IPS-NIHi11 (cell line): Measurements from ENCODE around the gene LHFPL3.
"Not testable (repeated sequence)": the region's sequence is repeated elsewhere in the genome, so short reads cannot be mapped to it uniquely, and the experiment has no call there.

Experiments used
- DNase-seq: peaks from one replicate; pipeline ENCODE4 v3.0.0; 2012; ENCODE audit warnings: mixed read lengths, low spot score

Gene LHFPL3

DNA sequence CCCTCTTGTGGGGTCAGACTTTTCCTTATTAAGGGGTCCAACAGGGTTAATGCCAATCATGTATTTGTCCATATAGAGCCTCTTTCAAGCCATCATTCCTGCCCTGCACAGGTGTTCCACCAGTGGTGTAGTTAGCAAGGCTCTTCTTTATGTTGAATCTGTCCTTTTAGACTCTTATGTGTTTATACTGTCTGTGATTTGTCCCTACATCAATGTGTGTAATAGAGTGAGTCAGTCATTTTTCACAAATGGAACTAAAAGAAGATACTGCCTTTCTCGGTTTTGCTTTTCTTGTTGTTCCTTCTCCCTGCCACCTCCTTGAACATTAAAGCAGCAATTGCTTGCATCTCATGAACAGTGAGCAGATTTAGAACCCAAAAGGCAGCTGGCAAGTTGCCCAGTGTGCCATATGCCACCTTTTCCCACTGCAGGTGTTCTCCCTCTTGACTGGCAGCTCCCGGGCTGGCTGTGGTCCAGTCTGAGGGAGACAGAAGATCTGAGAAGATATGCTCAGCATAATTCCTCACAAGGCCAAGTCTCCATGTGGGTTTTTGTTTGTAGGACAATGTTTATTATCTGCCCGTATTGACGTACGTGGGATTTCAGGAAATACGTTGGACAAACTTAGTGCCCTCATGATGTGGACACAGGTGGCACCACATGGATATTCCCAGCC lies 154.1 kb downstream of the LHFPL3 start:
- no peak for DNase-seq

GRCh38 chr7:104486931-104487330 lies 158.5 kb downstream of the LHFPL3 start:
- no peak for DNase-seq

GRCh38 chr7:104487642-104488041 lies 159.2 kb downstream of the LHFPL3 start:
- DNase-seq = no peak

- DNase-seq = no peak
These were observed 169.1 kb downstream of the LHFPL3 start for GRCh38 chr7:104497379-104497967.

DNA sequence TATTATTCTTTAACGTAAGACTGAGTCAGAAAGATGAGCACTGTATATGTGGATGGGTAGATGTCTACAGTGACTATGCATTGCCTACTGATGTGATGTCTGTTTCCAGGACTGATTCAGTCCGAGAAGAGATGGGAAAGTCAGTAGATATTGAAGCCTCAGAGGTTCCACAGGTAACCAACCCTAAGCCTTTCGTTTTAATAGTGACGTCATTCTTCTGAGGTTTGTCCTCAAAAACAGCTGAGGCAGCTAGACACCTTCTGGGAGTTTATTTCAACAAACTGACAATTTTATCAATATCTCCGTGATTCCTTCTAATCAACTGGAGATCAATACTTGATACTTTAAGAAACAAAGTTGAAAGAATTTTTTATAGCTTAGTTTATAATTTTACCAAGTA lies 171.6 kb downstream of the LHFPL3 start:
- DNase-seq = no peak

DNA sequence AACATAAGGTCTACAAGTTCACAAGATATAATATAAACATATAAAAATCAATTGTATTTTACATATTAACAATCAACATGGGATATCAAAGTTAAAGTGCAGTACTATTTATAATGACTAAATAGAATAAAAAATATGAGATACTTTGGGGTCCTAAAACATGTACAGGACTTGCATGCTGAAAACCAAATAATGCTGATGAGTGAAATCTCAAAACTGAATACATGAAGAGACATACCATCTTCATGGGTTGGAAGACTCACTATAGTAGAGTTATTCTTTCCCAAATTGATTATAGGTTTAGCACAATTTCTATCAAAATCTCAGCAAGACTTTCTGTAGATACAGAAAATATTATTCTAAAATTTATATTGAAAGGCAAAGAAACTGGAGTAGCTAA lies 181.5 kb downstream of the LHFPL3 start:
- no peak for DNase-seq

DNA sequence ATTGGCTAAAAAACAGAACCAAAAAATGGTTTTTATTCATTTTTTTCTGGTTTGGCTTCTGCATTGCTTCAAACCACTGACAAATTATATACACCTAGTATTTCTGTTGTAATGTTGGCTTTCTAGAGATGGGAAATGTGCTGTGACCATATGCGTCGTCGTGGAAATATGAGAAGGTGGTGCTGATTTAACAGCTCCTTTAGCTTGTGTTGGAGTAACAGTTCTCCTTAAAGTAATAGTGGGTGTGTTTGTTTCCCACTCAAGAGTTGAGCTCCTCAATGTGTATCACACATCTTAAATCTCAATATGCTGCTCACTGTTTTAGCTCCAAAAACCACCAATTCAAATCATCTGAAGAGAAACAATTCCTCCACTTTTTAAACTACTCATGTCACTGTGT lies 196.4 kb downstream of the LHFPL3 start:
- no peak for DNase-seq

- DNase-seq = no peak
These were observed 199.7 kb downstream of the LHFPL3 start for GRCh38 chr7:104528142-104528541.

DNA sequence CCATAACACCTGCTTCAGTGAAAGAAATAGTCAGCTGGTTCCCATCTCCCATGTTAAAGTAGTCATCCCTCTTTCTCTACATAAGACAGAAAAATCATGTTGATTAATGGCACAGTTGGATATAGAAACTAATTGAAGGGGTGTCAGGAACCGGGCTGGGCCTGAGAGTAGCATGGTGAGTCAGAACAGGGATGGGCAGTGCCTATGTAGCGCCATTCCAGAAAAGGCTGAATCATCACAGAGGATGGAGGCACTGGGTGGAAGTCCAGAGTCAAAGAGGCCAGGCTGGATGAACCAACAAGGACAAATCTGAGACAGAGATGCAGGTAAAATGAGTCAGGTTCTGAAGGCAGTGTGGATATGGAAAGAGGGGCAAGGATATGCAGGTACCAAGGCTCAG lies 201.2 kb downstream of the LHFPL3 start:
- DNase-seq = no peak

GRCh38 chr7:104530251-104530650 lies 201.8 kb downstream of the LHFPL3 start:
- DNase-seq = no peak

GRCh38 chr7:104534149-104534548 lies 205.7 kb downstream of the LHFPL3 start:
- no peak for DNase-seq

- no peak for DNase-seq
These were observed 207.4 kb downstream of the LHFPL3 start for GRCh38 chr7:104535841-104536240.

- DNase-seq = no peak
These were observed 208.6 kb downstream of the LHFPL3 start for GRCh38 chr7:104536956-104537355.

DNA sequence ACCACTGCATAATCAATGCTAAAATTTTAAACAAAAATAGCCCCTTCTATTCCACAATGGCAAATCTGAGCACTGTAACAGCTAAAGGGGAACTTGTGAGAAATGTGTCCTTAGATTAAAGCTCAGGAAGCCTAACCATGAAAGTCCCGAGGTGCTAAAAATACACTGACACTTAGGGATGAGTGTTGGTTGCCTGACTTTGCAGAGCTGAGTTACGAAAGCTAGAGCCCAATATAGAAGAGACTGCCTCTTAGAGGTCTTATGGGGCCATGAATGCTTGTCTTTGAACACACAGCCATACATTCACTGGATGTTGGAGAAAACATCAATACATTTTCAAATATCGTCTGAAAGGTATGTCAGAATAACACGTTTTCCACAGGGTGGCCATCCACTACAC lies 209.7 kb downstream of the LHFPL3 start:
- no peak for DNase-seq

GRCh38 chr7:104541897-104542296 lies 213.5 kb downstream of the LHFPL3 start:
- DNase-seq = no peak

DNA sequence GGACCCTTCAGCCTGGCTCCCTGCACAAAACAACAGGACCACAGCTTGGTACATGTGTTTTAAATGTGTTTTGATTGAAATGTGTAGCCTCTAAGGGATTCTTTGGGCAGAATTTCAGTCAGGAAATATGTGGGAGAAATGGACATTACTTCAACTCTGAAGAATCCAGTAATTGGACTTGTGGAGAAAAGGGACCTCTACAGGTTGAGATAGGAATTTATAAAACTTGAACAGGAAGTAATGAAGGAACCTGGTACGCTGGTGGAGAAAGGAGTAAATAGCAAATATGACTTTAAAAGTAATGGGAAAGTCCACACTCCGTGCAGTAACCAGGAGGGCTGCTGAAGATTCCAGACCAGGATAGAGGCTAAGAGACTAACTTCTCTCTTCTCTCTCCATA lies 220.5 kb downstream of the LHFPL3 start:
- peak; percentile 11 for DNase-seq

DNA sequence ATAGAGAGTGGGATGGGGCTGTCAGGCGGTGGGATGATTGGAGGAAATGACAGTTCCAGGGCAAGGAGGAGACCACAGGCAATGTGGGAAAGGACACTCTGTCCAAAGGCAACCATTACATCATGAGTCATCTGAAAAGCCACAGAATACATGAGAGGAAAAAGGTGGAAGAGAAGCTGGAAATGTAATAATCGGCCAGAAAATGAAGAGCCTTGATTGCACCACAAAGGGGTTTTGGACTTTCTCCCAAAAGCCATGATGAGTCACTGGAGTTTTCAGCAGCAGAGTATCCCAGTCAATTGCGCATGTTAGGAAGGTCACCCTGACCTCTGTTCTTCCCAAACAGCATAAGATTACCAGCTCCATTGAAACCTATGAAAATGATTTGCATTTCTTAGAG lies 222.0 kb downstream of the LHFPL3 start:
- DNase-seq = no peak

DNA sequence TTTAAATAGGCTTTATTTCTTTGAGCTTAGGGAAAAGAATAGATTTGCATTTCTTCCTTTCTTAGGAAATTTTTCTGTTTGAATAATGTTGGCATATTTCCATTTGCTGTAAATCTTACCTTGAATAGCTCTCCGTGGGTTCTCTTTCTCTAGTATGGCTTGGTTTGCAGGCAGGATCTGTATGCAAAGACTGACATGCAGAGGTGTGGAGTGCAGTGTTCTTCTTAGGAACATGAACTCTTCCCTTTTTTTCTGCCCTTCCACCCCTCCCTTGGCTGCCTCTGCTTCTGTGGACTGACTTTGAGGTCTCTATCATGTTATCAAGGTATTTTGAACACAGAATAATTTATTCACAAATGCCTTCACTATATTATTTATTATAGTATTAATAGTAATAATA lies 222.8 kb downstream of the LHFPL3 start:
- DNase-seq = no peak

- peak; percentile 77 for DNase-seq
These were observed 223.7 kb downstream of the LHFPL3 start for GRCh38 chr7:104552102-104552501.

- DNase-seq = no peak
These were observed 224.7 kb downstream of the LHFPL3 start for GRCh38 chr7:104553074-104553473.

DNA sequence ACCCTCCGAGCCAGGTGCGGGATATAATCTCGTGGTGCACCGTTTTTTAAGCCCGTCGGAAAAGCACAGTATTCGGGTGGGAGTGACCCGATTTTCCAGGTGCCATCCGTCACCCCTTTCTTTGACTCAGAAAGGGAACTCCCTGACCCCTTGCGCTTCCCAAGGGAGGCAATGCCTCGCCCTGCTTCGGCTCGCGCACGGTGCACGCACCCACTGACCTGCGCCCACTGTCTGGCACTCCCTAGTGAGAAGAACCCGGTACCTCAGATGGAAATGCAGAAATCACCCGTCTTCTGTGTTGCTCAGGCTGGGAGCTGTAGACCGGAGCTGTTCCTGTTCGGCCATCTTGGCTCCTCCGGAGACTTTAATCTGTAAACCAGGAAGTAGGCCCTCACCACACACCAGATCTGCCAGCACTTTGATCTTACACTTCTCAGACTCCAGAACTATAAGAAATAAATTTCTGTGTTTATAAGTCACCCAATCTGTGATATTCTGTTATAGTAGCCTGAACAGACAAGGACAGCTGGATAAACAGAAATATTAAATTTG lies 235.0 kb downstream of the LHFPL3 start:
- not testable (repeated sequence) for DNase-seq

DNA sequence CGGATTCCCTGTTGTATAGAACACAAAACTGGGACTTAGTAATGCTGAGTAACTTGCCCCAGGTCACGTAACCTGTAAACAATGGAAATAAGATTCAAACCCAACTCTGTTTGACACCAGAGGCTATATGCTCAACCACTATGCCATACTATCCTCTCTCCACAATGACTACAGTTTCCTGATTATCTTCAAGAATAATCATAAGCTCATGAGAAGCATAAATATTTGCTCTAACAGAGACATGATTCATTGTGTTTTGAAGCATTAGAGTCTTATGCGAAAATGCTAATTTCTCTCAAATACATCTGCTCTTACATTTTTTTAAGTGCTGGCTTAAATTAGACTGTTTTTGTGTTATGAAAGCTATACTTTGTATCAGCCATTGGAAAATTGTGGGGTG lies 241.3 kb downstream of the LHFPL3 start:
- no peak for DNase-seq

GRCh38 chr7:104572554-104572953 lies 244.2 kb downstream of the LHFPL3 start:
- no peak for DNase-seq

DNA sequence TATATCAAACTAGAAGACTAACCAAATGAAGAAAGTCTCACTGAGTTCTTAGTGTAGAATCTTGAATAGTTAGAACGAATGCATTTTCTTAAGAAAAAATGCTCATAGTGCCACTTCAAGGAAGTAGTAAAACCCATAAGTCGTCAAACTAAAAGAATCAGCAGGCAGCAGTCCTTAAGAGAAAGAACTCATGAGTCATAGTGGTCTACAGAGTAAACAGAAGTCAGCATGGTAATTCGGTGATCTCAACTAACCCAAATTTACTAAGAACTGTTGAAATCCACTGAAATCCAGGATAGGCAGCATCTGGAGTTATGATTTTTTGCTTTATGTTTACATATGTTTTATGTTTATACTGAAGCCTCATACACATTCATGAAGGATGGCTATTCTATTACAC lies 256.2 kb downstream of the LHFPL3 start:
- no peak for DNase-seq
